MM.1S (cell line): ENCODE measurements around the gene C3orf49.

Experiments used
- DNase-seq: peaks from one replicate; pipeline ENCODE4 v3.0.0-alpha.2; 2015
- H2AFZ ChIP-seq: fragments of 300-600 bp; sonication (generic); 2 replicates; pipeline ENCODE4 v1.6.0; 2016; ENCODE audit warnings: antibody characterized with exemption, low read length
- H3F3A ChIP-seq: fragments of 300-600 bp; sonication (generic); 2 replicates; pipeline ENCODE4 v1.6.1; 2016; ENCODE audit warnings: mild to moderate bottlenecking, antibody characterized with exemption, low read length, moderate library complexity, mixed read lengths; ENCODE audit not compliant: insufficient read depth
- H3K27ac ChIP-seq: fragments of 300-600 bp; sonication (generic); 2 replicates; pipeline ENCODE4 v1.5.1; 2016; ENCODE audit warnings: mild to moderate bottlenecking, low read length
- H3K27me3 ChIP-seq: fragments of 300-600 bp; sonication (generic); replicated peaks from 2 replicates; pipeline ENCODE4 v1.6.0; 2016; ENCODE audit warnings: low read length; ENCODE audit not compliant: insufficient read depth
- H3K36me3 ChIP-seq: fragments of 300-600 bp; sonication (generic); replicated peaks from 2 replicates; pipeline ENCODE4 v1.6.1; 2016; ENCODE audit warnings: mild to moderate bottlenecking, low read length, mixed read lengths; ENCODE audit not compliant: insufficient read depth
- H3K4me1 ChIP-seq: fragments of 300-600 bp; sonication (generic); 2 replicates; pipeline ENCODE4 v1.6.1; 2016; ENCODE audit warnings: low read length, mixed read lengths
- H3K4me2 ChIP-seq: fragments of 300-600 bp; sonication (generic); 2 replicates; pipeline ENCODE4 v1.6.0; 2016; ENCODE audit warnings: low read depth, low read length
- H3K4me3 ChIP-seq: fragments of 300-600 bp; sonication (generic); 2 replicates; pipeline ENCODE4 v1.5.1; 2016; ENCODE audit warnings: low read length, mixed read lengths
- H3K79me2 ChIP-seq: fragments of 300-600 bp; sonication (generic); 2 replicates; pipeline ENCODE4 v1.6.1; 2016; ENCODE audit warnings: mixed run types, low read length, mixed read lengths
- H3K9ac ChIP-seq: fragments of 300-600 bp; sonication (generic); 2 replicates; pipeline ENCODE4 v1.6.1; 2016; ENCODE audit warnings: low read length, mixed read lengths
- H3K9me2 ChIP-seq: fragments of 300-600 bp; sonication (generic); replicated peaks from 2 replicates; pipeline ENCODE4 v1.6.1; 2016; ENCODE audit warnings: mild to moderate bottlenecking, low read length, mixed read lengths; ENCODE audit not compliant: insufficient read depth
- H3K9me3 ChIP-seq: fragments of 300-600 bp; sonication (generic); replicated peaks from 2 replicates; pipeline ENCODE4 v1.6.1; 2016; ENCODE audit warnings: mild to moderate bottlenecking, low read length, mixed read lengths; ENCODE audit not compliant: insufficient read depth
- H4K20me1 ChIP-seq: fragments of 300-600 bp; sonication (generic); 2 replicates; pipeline ENCODE4 v1.6.1; 2016; ENCODE audit warnings: mild to moderate bottlenecking, low read length, moderate library complexity, mixed read lengths; ENCODE audit not compliant: insufficient read depth
- EZH2 ChIP-seq: fragments of 300-600 bp; sonication (generic); optimal IDR thresholded peaks from 2 replicates; pipeline ENCODE3; 2017; ENCODE audit warnings: low read depth, mild to moderate bottlenecking, antibody characterized with exemption, low read length, mixed read lengths
- EZH2phosphoT487 ChIP-seq: fragments of 300-600 bp; sonication (generic); IDR thresholded peaks from 2 replicates; pipeline ENCODE4 v1.6.1; 2018; ENCODE audit warnings: antibody characterized with exemption, low read length
- TF ChIP-seq, protein P1 (sequence below): fragments of 300-600 bp; sonication (generic); IDR thresholded peaks from 2 replicates; pipeline ENCODE4 v1.5.1; 2016; ENCODE audit warnings: antibody characterized with exemption, low read length, mixed read lengths

Gene C3orf49

DNA sequence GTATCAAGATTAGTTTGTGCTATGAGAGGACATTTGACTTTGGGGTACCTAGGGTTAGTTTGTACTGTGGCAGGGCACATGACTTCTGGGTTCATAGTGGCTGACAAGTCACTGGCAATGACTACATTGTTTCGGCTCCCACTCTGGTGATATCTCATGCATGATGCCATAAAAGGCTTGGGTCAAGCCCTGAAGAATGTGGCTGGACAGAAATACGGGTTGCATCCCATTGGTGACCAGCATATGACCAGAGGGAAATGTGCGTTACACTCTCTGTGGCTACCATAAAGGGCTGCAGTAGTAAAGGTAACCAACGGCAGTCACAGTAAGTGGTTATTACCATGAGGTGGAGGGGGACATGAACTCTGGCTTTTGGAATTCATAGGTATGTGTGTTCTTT, 26.1 kb downstream of the C3orf49 start:
- H3K27ac ChIP-seq: no peak overlapping the region
- no peaks in the 10 kb centered on the region for H3K27me3 ChIP-seq
- no peaks in the 10 kb centered on the region for H4K20me1 ChIP-seq
- H3K79me2 ChIP-seq: no peaks in the 10 kb centered on the region
- no peak overlapping the region for H3K4me2 ChIP-seq
- H3K4me3 ChIP-seq: no peak overlapping the region
- no peaks in the 10 kb centered on the region for H3K9me3 ChIP-seq
- no peak overlapping the region for H2AFZ ChIP-seq
- H3K9me2 ChIP-seq: no peaks in the 10 kb centered on the region
- H3K9ac ChIP-seq: no peak overlapping the region
- DNase-seq: no peak
- H3K4me1 ChIP-seq: no peaks in the 10 kb centered on the region
- TF ChIP-seq EZH2phosphoT487 (no peak), EZH2 (no peak)
- TF ChIP-seq, protein P1, sequence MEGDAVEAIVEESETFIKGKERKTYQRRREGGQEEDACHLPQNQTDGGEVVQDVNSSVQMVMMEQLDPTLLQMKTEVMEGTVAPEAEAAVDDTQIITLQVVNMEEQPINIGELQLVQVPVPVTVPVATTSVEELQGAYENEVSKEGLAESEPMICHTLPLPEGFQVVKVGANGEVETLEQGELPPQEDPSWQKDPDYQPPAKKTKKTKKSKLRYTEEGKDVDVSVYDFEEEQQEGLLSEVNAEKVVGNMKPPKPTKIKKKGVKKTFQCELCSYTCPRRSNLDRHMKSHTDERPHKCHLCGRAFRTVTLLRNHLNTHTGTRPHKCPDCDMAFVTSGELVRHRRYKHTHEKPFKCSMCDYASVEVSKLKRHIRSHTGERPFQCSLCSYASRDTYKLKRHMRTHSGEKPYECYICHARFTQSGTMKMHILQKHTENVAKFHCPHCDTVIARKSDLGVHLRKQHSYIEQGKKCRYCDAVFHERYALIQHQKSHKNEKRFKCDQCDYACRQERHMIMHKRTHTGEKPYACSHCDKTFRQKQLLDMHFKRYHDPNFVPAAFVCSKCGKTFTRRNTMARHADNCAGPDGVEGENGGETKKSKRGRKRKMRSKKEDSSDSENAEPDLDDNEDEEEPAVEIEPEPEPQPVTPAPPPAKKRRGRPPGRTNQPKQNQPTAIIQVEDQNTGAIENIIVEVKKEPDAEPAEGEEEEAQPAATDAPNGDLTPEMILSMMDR: no peak
- H3K36me3 ChIP-seq: no peaks in the 10 kb centered on the region
- no peaks in the 10 kb centered on the region for H3F3A ChIP-seq

DNA sequence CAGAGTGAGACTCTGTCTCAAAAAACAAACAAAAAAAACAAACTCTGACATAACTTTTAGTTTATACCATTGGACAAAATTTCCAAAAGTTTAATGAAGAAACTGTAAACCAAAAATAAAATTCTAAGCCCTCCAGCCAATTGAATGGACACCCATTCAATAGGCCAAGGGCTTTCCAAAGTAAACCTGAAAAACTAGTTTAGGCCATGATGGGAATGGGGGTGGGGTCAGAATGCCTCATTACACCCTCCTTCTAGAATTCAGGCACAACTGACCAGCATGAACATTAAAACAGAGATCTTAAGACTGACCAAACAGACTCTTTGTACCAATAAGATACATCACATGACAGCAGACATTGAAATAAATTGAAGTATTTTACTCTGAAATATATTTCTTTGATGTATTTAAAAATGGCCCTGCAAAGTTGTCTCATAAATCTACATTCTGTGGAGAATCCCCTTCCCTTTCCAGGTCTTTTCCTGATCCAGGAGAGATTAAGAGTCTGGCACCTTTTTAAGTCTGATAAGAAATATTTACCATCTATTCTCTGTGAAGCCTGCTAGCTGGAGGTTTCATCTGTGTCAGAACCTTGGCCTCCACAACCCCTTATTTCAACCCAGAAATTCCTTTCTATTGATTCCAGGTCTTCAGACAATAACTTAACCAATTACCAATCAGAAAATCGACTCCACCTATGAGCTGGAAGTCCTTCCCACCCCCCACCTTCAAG, 28.8 kb downstream of the C3orf49 start:
- no peak overlapping the region for H3K27ac ChIP-seq
- no peak overlapping the region for H2AFZ ChIP-seq
- H3K79me2 ChIP-seq: no peaks in the 10 kb centered on the region
- no peaks in the 10 kb centered on the region for H3F3A ChIP-seq
- H3K4me3 ChIP-seq: no peak overlapping the region
- H3K4me1 ChIP-seq: no peaks in the 10 kb centered on the region
- no peak overlapping the region for H3K9ac ChIP-seq
- no peaks in the 10 kb centered on the region for H3K36me3 ChIP-seq
- no peaks in the 10 kb centered on the region for H3K9me2 ChIP-seq
- H3K27me3 ChIP-seq: no peaks in the 10 kb centered on the region
- H3K4me2 ChIP-seq: no peak overlapping the region
- no peak for DNase-seq
- TF ChIP-seq, protein P1: no peak
- TF ChIP-seq EZH2: no peak
- no peak for TF ChIP-seq EZH2phosphoT487
- no peaks in the 10 kb centered on the region for H3K9me3 ChIP-seq
- H4K20me1 ChIP-seq: no peaks in the 10 kb centered on the region

DNA sequence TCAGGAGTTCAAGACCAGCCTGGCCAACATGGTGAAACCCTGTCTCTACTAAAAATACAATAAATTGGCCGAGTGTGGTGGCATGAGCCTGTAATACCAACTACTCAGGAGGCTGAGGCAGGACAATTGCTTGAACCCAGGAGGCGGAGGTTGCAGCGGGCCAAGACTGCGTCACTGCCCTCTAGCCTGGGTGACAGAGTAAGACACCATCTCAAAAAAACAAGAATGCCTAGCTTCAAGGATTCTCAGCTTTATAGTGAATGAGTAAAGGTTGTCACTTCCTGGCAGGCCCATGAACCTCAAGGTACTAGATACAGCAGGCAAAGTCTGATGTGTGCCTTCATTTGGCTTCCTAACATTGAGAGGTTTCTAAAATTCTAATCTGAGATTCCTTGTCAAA, 30.1 kb downstream of the C3orf49 start:
- H4K20me1 ChIP-seq: no peaks in the 10 kb centered on the region
- H3K79me2 ChIP-seq: 0 out of 2 replicates have a peak, but pooled peaks cover under 1% of the 10 kb centered on the region
- H3K4me1 ChIP-seq: no peaks in the 10 kb centered on the region
- H3K27me3 ChIP-seq: no peaks in the 10 kb centered on the region
- H3K4me2 ChIP-seq: no peak overlapping the region
- H3K9ac ChIP-seq: no peak overlapping the region
- no peaks in the 10 kb centered on the region for H3K36me3 ChIP-seq
- H3K4me3 ChIP-seq: no peak overlapping the region
- TF ChIP-seq EZH2 (no peak), EZH2phosphoT487 (no peak)
- TF ChIP-seq, protein P1: no peak
- no peak for DNase-seq
- H3K27ac ChIP-seq: no peak overlapping the region
- H2AFZ ChIP-seq: no peak overlapping the region
- H3K9me2 ChIP-seq: no peaks in the 10 kb centered on the region
- H3F3A ChIP-seq: no peaks in the 10 kb centered on the region
- H3K9me3 ChIP-seq: no peaks in the 10 kb centered on the region
